Astrocyte of the spinal cord (primary cell): ENCODE results near the gene RUVBL2.
A peak's percentile ranks its signal among the peaks of the same experiment; 100 is the strongest.

Source experiments
- DNase-seq: peaks from one replicate; pipeline ENCODE4 v3.0.0; 2011; ENCODE audit warnings: low read depth, low spot score
- H3K4me3 ChIP-seq: 2 replicates; pipeline ENCODE4 v1.5.1; 2011; ENCODE audit warnings: low read depth, mild to moderate bottlenecking, low read length, moderate library complexity
- CTCF ChIP-seq: IDR thresholded peaks from 2 replicates; pipeline ENCODE4 v1.5.1; 2012; ENCODE audit warnings: low read depth, mild to moderate bottlenecking, low read length, inconsistent platforms
- in situ Hi-C: cut with HindIII; loops from 2 replicates; pipeline ENCODE4 v1.10.0; 2017; ENCODE audit warnings: low sequenced_read_pairs

RUVBL2 gene

GRCh38 chr19:48964205-48965039 lies 29.3 kb upstream of the RUVBL2 start:
- in situ Hi-C loops: no loop called here
- DNase-seq: no peak
- H3K4me3 ChIP-seq: no peak overlapping the region
- no peak for TF ChIP-seq CTCF

- peak; percentile 95 for DNase-seq
- in situ Hi-C loops: no loop called here
- TF ChIP-seq CTCF: no peak
- peak within 1 kb of the TSS; percentile 92 for H3K4me3 ChIP-seq
These were observed 28.5 kb upstream of the RUVBL2 start, which contains the start of gene FTL for GRCh38 chr19:48965040-48965805. TSS of gene FTL (plus strand) at chr19:48965309. CDS start at chr19:48965508, 199 bp downstream.

GRCh38 chr19:48965806-48966540 lies 27.7 kb upstream of the RUVBL2 start:
- no peak for TF ChIP-seq CTCF
- peak overlapping the region; percentile 92 for H3K4me3 ChIP-seq
- peak; percentile 87 for DNase-seq
- in situ Hi-C loops: no loop called here

GRCh38 chr19:48966541-48967345 lies 26.9 kb upstream of the RUVBL2 start:
- DNase-seq: no peak
- in situ Hi-C loops: no loop called here
- H3K4me3 ChIP-seq: peak overlapping the region; percentile 92
- TF ChIP-seq CTCF: no peak

GRCh38 chr19:48967346-48968178 lies 26.1 kb upstream of the RUVBL2 start:
- no peak overlapping the region for H3K4me3 ChIP-seq
- DNase-seq: no peak
- in situ Hi-C loops: no loop called here
- TF ChIP-seq CTCF: no peak
